Measurements from ENCODE around the gene NEUROD1. TPM values are rescaled to one million over a fixed set of nuclear protein-coding genes. Genes with fewer than 3 reads are reported as not detected.

The NEUROD1 gene
- total RNA-seq, 1 donor from 2014 or later = not detected

GRCh38 chr2:181672255-181673008 is 7.9 kb downstream of the NEUROD1 start:
- Mint-ChIP-seq H3K27me3 (ENCODE audit: low read depth) (peaks cover 63% of the 10 kb centered on the region), H3K27ac (ENCODE audit: unreplicated experiment) (no peak overlapping the region), H3K4me1 (ENCODE audit: low read depth) (no peaks in the 10 kb centered on the region), H3K36me3 (ENCODE audit: low read depth) (no peaks in the 10 kb centered on the region), H3K4me3 (ENCODE audit: unreplicated experiment) (no peak overlapping the region), H3K9me3 (ENCODE audit: low read depth) (no peaks in the 10 kb centered on the region)
- no peak for TF ChIP-seq CTCF (IDR thresholded peaks at IDR 0.05)
- DNase-seq (ENCODE audit: low spot score) = no peak

- TF ChIP-seq CTCF (IDR thresholded peaks at IDR 0.05) = no peak
- Mint-ChIP-seq H3K36me3 (ENCODE audit: low read depth) (peaks cover 3% of the 10 kb centered on the region), H3K27ac (ENCODE audit: unreplicated experiment) (no peak overlapping the region), H3K4me1 (ENCODE audit: low read depth) (no peaks in the 10 kb centered on the region), H3K4me3 (ENCODE audit: unreplicated experiment) (no peak overlapping the region), H3K9me3 (ENCODE audit: low read depth) (peaks cover 11% of the 10 kb centered on the region), H3K27me3 (ENCODE audit: low read depth) (peaks cover 63% of the 10 kb centered on the region)
- no peak for DNase-seq (ENCODE audit: low spot score)
These were observed 9.7 kb downstream of the NEUROD1 start for GRCh38 chr2:181670632-181671031.

- Mint-ChIP-seq H3K4me1 (ENCODE audit: low read depth) (no peaks in the 10 kb centered on the region), H3K9me3 (ENCODE audit: low read depth) (peaks cover 14% of the 10 kb centered on the region), H3K27me3 (ENCODE audit: low read depth) (peaks cover 37% of the 10 kb centered on the region), H3K4me3 (ENCODE audit: unreplicated experiment) (no peak overlapping the region), H3K27ac (ENCODE audit: unreplicated experiment) (no peak overlapping the region), H3K36me3 (ENCODE audit: low read depth) (peaks cover 4% of the 10 kb centered on the region)
- TF ChIP-seq CTCF (IDR thresholded peaks at IDR 0.05) = no peak
- no peak for DNase-seq (ENCODE audit: low spot score)
These were observed 13.1 kb downstream of the NEUROD1 start for GRCh38 chr2:181667234-181667633.

GRCh38 chr2:181662287-181662686 is 18.0 kb downstream of the NEUROD1 start:
- no peak for TF ChIP-seq CTCF (IDR thresholded peaks at IDR 0.05)
- no peak for DNase-seq (ENCODE audit: low spot score)
- peaks cover under 1% of the 10 kb centered on the region for H3K4me1 Mint-ChIP-seq (ENCODE audit: low read depth)
- peaks cover 4% of the 10 kb centered on the region for H3K36me3 Mint-ChIP-seq (ENCODE audit: low read depth)
- peaks cover 37% of the 10 kb centered on the region for H3K27me3 Mint-ChIP-seq (ENCODE audit: low read depth)
- no peak overlapping the region for H3K4me3 Mint-ChIP-seq (ENCODE audit: unreplicated experiment)
- no peak overlapping the region for H3K27ac Mint-ChIP-seq (ENCODE audit: unreplicated experiment)
- peaks cover 14% of the 10 kb centered on the region for H3K9me3 Mint-ChIP-seq (ENCODE audit: low read depth)

- Mint-ChIP-seq H3K27me3 (ENCODE audit: low read depth) (peaks cover 34% of the 10 kb centered on the region), H3K9me3 (ENCODE audit: low read depth) (no peaks in the 10 kb centered on the region)
- no peak for TF ChIP-seq CTCF (IDR thresholded peaks at IDR 0.05)
These were observed 20.1 kb downstream of the NEUROD1 start for GRCh38 chr2:181660181-181660580.

More at GRCh38 chr2:181660181-181660580, 20.1 kb downstream of the NEUROD1 start:
- no peak overlapping the region for H3K4me3 Mint-ChIP-seq (ENCODE audit: unreplicated experiment)
- no peak for DNase-seq (ENCODE audit: low spot score)
- no peak overlapping the region for H3K27ac Mint-ChIP-seq (ENCODE audit: unreplicated experiment)
- H3K36me3 Mint-ChIP-seq (ENCODE audit: low read depth) = no peaks in the 10 kb centered on the region
- peaks cover 7% of the 10 kb centered on the region for H3K4me1 Mint-ChIP-seq (ENCODE audit: low read depth)
